GM23248 (cell line): Measurements from ENCODE around the gene CEMIP. TPM values are rescaled to one million over a fixed set of nuclear protein-coding genes. Genes with fewer than 3 reads are reported as not detected.

ENCODE experiments used
- DNase-seq: peaks from one replicate; pipeline ENCODE4 v3.0.0-alpha.2; 2015
- H2AFZ ChIP-seq: fragments of 200-600 bp; sonication (generic); 2 replicates; pipeline ENCODE4 v1.6.1; 2016; ENCODE audit warnings: antibody characterized with exemption
- H3F3A ChIP-seq: fragments of 200-600 bp; sonication (generic); 2 replicates; pipeline ENCODE4 v1.6.1; 2016; ENCODE audit warnings: mild to moderate bottlenecking, antibody characterized with exemption, mixed run types; ENCODE audit not compliant: insufficient read depth
- H3K27ac ChIP-seq: fragments of 200-600 bp; sonication (generic); 2 replicates; pipeline ENCODE4 v1.5.1; 2016; ENCODE audit warnings: mild to moderate bottlenecking
- H3K27me3 ChIP-seq: fragments of 200-600 bp; sonication (generic); replicated peaks from 2 replicates; pipeline ENCODE4 v1.6.1; 2016; ENCODE audit warnings: mild to moderate bottlenecking; ENCODE audit not compliant: insufficient read depth
- H3K36me3 ChIP-seq: fragments of 200-600 bp; sonication (generic); 2 replicates; pipeline ENCODE4 v1.6.1; 2016; ENCODE audit warnings: low read depth, mild to moderate bottlenecking
- H3K4me1 ChIP-seq: fragments of 200-600 bp; sonication (generic); 2 replicates; pipeline ENCODE4 v1.6.1; 2016; ENCODE audit warnings: mild to moderate bottlenecking; ENCODE audit not compliant: insufficient read depth
- H3K4me2 ChIP-seq: fragments of 200-600 bp; sonication (generic); one replicate; pipeline ENCODE4 v1.6.1; 2016; ENCODE audit warnings: mild to moderate bottlenecking; ENCODE audit not compliant: unreplicated experiment
- H3K4me3 ChIP-seq: fragments of 200-600 bp; sonication (generic); 2 replicates; pipeline ENCODE4 v1.5.1; 2016; ENCODE audit warnings: mild to moderate bottlenecking
- H3K79me2 ChIP-seq: fragments of 200-600 bp; sonication (generic); 2 replicates; pipeline ENCODE4 v1.6.1; 2016; ENCODE audit warnings: mild to moderate bottlenecking; ENCODE audit not compliant: insufficient read depth
- H3K9ac ChIP-seq: fragments of 200-600 bp; sonication (generic); 2 replicates; pipeline ENCODE4 v1.6.1; 2016; ENCODE audit warnings: mild to moderate bottlenecking
- H3K9me2 ChIP-seq: fragments of 200-600 bp; sonication (generic); 2 replicates; pipeline ENCODE4 v1.6.1; 2016; ENCODE audit warnings: mixed run types, mild to moderate bottlenecking, moderate library complexity; ENCODE audit not compliant: insufficient read depth
- H3K9me3 ChIP-seq: fragments of 200-600 bp; sonication (generic); one replicate; pipeline ENCODE4 v1.6.1; 2017; ENCODE audit warnings: low read depth
- H4K20me1 ChIP-seq: fragments of 200-600 bp; sonication (generic); 2 replicates; pipeline ENCODE4 v1.6.0; 2016; ENCODE audit not compliant: insufficient read depth
- EZH2 ChIP-seq: fragments of 200-600 bp; sonication (generic); IDR thresholded peaks from 2 replicates; pipeline ENCODE4 v1.6.1; 2018; ENCODE audit warnings: antibody characterized with exemption, mild to moderate bottlenecking; ENCODE audit not compliant: insufficient read depth, poor library complexity, severe bottlenecking
- EZH2phosphoT487 ChIP-seq: fragments of 200-600 bp; sonication (generic); IDR thresholded peaks from 2 replicates; pipeline ENCODE4 v1.6.1; 2018; ENCODE audit warnings: antibody characterized with exemption, moderate library complexity, mild to moderate bottlenecking, low read depth; ENCODE audit not compliant: insufficient read depth
- WGBS, 2 experiments: methylation state at CpG; one replicate each; pipeline ENCODE4 v1.1.6; 2015 to 2017; ENCODE audit warnings: low lambda C conversion rate in 2 of 2, low coverage in 1 of 2; ENCODE audit errors: missing lambda C conversion rate in 2 of 2; 5-methylcytosine and 5-hydroxymethylcytosine counted together
- in situ Hi-C: fragments of 300-500 bp; cut with MboI; formaldehyde crosslinking; loops from 2 replicates; pipeline ENCODE4 v1.15.0; 2020
- polyA plus RNA-seq: library from polyadenylated mRNA; unstranded; fragments of >200 nt; fragmentation: Nextera tagmentation; extraction: Ambion mirVana; gene quantifications from 2 replicates; pipeline ENCODE4 v1.2.1, GENCODE V29; 2016
- total RNA-seq: library from RNA; depleted of rRNA; stranded (reverse); fragments of >200 nt; shearing (Covaris generic); gene quantifications from 2 replicates; pipeline ENCODE4 v1.2.3, GENCODE V29; 2014

Gene CEMIP
- total and polyA plus RNA-seq, 2 experiments from 2014 or later, result 134 to 213 TPM

DNA sequence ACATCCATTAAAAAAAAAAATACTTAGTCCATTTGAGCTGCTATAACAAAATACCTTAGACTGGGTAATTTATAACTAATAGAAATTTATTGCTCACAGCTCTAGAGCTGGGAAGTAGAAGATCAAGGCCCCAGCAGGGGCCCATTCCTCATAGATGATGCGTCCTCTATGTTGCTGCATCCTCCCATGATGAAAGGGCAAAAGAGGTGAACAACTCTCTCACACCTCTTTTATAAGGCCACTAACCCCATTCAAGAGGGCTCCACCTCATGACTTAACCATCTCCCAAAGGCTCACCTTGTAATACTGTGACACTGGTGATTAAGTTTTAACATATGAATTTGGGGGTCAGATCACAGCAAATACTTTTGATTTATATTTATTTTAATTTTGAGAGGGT, 218.5 kb downstream of the CEMIP start:
- no peaks in the 10 kb centered on the region for H3K9me2 ChIP-seq
- no peaks in the 10 kb centered on the region for H3K9me3 ChIP-seq
- H3K4me1 ChIP-seq, result peaks cover 2% of the 10 kb centered on the region
- no peak overlapping the region for H3K4me2 ChIP-seq
- no peak for DNase-seq
- no peaks in the 10 kb centered on the region for H4K20me1 ChIP-seq
- H3K79me2 ChIP-seq, result peaks cover 12% of the 10 kb centered on the region
- TF ChIP-seq EZH2, result no peak
- no peak for TF ChIP-seq EZH2phosphoT487
- no peak overlapping the region for H3K27ac ChIP-seq
- WGBS, 2 experiments, result 92 to 93% methylated on average over 1 of the region's 1 CpG
- H3K4me3 ChIP-seq, result no peak overlapping the region
- peaks cover 12% of the 10 kb centered on the region; the same call in 1 of the 2 replicates for H3F3A ChIP-seq
- in situ Hi-C loops, result no loop called here
- no peak overlapping the region for H2AFZ ChIP-seq
- no peak overlapping the region for H3K9ac ChIP-seq
- no peaks in the 10 kb centered on the region for H3K36me3 ChIP-seq
- no peaks in the 10 kb centered on the region for H3K27me3 ChIP-seq

DNA sequence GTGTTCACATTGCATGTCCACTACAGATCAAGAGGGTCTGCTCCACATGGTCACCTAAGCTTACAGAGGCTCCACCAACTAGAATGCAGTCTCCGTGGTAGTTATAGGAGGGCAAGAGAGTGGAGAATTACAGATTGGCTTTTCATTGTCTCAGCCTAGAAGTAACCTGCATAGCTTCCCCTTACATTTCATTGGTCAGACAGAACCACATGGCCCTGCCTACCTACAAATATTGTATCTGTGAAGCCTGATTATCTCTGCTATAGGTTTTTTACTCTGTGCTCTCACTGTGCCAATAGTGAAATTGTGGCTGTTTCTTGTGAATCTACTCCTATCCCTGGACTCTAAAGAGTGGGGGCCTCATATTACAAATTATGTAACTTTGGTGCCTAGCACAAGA, 219.1 kb downstream of the CEMIP start:
- 88 to 94% methylated on average over 1 of the region's 1 CpG for WGBS, 2 experiments

DNA sequence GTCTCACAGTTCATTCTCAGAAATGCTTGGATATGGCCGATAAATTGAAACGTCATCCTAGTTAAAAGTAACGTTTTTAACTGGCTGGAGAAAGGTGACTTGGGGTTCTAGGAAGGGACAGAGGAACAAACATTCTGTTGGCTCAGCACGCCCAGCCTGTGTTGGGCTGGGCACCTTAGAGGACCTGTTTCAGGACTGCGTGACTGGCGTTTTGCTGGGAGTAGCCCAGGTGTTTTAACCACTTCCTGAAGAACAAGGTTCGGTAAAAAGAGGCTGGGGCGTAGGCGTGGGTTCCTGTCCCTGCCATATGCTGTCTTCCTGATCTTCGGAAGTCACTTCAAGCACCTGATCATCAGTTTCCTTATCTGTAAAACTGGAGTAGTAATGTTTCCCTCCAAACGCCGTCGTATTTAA, 220.5 kb downstream of the CEMIP start:
- in situ Hi-C loops, result no loop called here
- H3K4me3 ChIP-seq, result peak overlapping the region; percentile 89
- peak overlapping the region; percentile 80 for H3K4me2 ChIP-seq
- 91 to 92% methylated on average over 13 of the region's 13 CpGs for WGBS, 2 experiments
- no peak overlapping the region; the same call in 1 of the 2 replicates for H3K27ac ChIP-seq
- peak overlapping the region; percentile 97 for H3K9ac ChIP-seq
- H3K27me3 ChIP-seq, result no peaks in the 10 kb centered on the region
- no peak for TF ChIP-seq EZH2
- TF ChIP-seq EZH2phosphoT487, result no peak
- 0 out of 2 replicates have a peak, but pooled peaks cover 14% of the 10 kb centered on the region for H3F3A ChIP-seq
- H4K20me1 ChIP-seq, result no peaks in the 10 kb centered on the region
- peaks cover 20% of the 10 kb centered on the region for H3K4me1 ChIP-seq
- H3K9me3 ChIP-seq, result no peaks in the 10 kb centered on the region
- H3K9me2 ChIP-seq, result no peaks in the 10 kb centered on the region
- H2AFZ ChIP-seq, result no peak overlapping the region
- H3K79me2 ChIP-seq, result peaks cover 31% of the 10 kb centered on the region
- DNase-seq, result no peak
- no peaks in the 10 kb centered on the region for H3K36me3 ChIP-seq

More for the DNA sequence above, 219.1 kb downstream of the CEMIP start:
- no peak for TF ChIP-seq EZH2
- no peak for TF ChIP-seq EZH2phosphoT487
- Histone ChIP-seq H2AFZ (no peak overlapping the region), H3K27me3 (no peaks in the 10 kb centered on the region), H3K9me2 (no peaks in the 10 kb centered on the region), H3K36me3 (no peaks in the 10 kb centered on the region), H3K4me3 (no peak overlapping the region), H3K79me2 (peaks cover 17% of the 10 kb centered on the region), H4K20me1 (no peaks in the 10 kb centered on the region), H3K27ac (no peak overlapping the region), H3K4me1 (peaks cover 6% of the 10 kb centered on the region), H3K9ac (no peak overlapping the region), H3K4me2 (no peak overlapping the region), H3K9me3 (no peaks in the 10 kb centered on the region), H3F3A (0 out of 2 replicates have a peak, but pooled peaks cover 8% of the 10 kb centered on the region)
- no peak for DNase-seq
- in situ Hi-C loops, result no loop called here

DNA sequence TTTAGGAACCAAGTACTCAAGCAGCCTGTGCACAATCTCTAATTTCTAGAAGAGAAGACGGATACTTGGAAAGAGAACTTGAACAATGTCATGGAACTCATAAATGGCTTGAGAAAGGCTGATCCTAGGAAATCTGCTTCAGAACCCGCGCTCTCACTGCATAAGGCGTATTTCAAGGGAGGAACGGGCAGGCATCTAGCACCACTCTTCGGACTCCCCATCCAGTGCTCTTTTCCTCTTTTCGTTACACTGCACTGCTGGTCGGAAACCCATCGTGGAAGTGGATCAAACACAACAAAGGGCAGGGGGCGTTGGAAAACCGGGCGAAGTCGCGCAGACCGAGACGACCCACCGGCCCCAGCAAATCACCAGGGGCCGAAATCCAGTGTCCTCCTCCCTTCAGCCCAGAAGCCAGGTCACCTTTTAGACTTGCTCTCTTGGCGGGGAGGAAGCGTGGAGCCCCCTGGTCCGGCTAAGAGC, 221.0 kb downstream of the CEMIP start:
- peaks cover 25% of the 10 kb centered on the region for H3K4me1 ChIP-seq
- peaks cover 5% of the 10 kb centered on the region; the same call in 1 of the 2 replicates for H4K20me1 ChIP-seq
- H3K27me3 ChIP-seq, result no peaks in the 10 kb centered on the region
- TF ChIP-seq EZH2 (no peak), EZH2phosphoT487 (no peak)
- no peaks in the 10 kb centered on the region for H3K9me3 ChIP-seq
- in situ Hi-C loops, result no loop called here
- 0 out of 2 replicates have a peak, but pooled peaks cover 18% of the 10 kb centered on the region for H3F3A ChIP-seq
- no peaks in the 10 kb centered on the region for H3K36me3 ChIP-seq
- peak overlapping the region; percentile 95 for H3K27ac ChIP-seq
- 5 to 7% methylated on average over 19 to 21 of the region's 21 CpGs for WGBS, 2 experiments
- peak overlapping the region; percentile 74 for H2AFZ ChIP-seq
- H3K9ac ChIP-seq, result peak overlapping the region; percentile 97
- no peaks in the 10 kb centered on the region for H3K9me2 ChIP-seq
- H3K79me2 ChIP-seq, result peaks cover 37% of the 10 kb centered on the region
- H3K4me3 ChIP-seq, result peak overlapping the region; percentile 89
- peak overlapping the region; percentile 80 for H3K4me2 ChIP-seq
- peak; percentile 48 for DNase-seq
